IMR-90 (cell line): ENCODE measurements around the gene ERC2.

ENCODE experiments used
- CEBPB ChIP-seq: IDR thresholded peaks from 2 replicates; pipeline ENCODE4 v1.6.1; 2012; ENCODE audit warnings: low read depth, low read length, improper control_type of control experiment
- FOS ChIP-seq: fragments of 150-350 bp; IDR thresholded peaks from 2 replicates; pipeline ENCODE4 v1.6.1; 2016; ENCODE audit warnings: low read depth, low read length
- MAFK ChIP-seq: IDR thresholded peaks from 2 replicates; pipeline ENCODE4 v1.6.1; 2012; ENCODE audit warnings: low read depth, low read length, improper control_type of control experiment
- POLR2A ChIP-seq: IDR thresholded peaks from 2 replicates; pipeline ENCODE4 v1.6.1; 2012; ENCODE audit warnings: mild to moderate bottlenecking, low read depth, low read length
- RAD21 ChIP-seq: IDR thresholded peaks from 2 replicates; pipeline ENCODE4 v1.6.1; 2012; ENCODE audit warnings: low read length, improper control_type of control experiment
- RCOR1 ChIP-seq: IDR thresholded peaks from 2 replicates; pipeline ENCODE4 v1.6.1; 2012; ENCODE audit warnings: mild to moderate bottlenecking, low read length, improper control_type of control experiment; ENCODE audit not compliant: insufficient replicate concordance
- RFX5 ChIP-seq: IDR thresholded peaks from 2 replicates; pipeline ENCODE4 v1.8.0; 2012; ENCODE audit warnings: low read depth, mild to moderate bottlenecking, low read length, moderate library complexity
- SMC3 ChIP-seq: fragments of 150-350 bp; IDR thresholded peaks from 2 replicates; pipeline ENCODE4 v1.6.1; 2016; ENCODE audit warnings: low read depth, mild to moderate bottlenecking, antibody characterized with exemption, low read length, moderate library complexity
- TF ChIP-seq, protein P1 (sequence below): conservative IDR thresholded peaks from 2 replicates; pipeline ENCODE4 v1.5.1; 2012; ENCODE audit warnings: mild to moderate bottlenecking, low read depth, low read length, improper control_type of control experiment
- TF ChIP-seq, protein P2 (sequence below): fragments of 150-350 bp; IDR thresholded peaks from 2 replicates; pipeline ENCODE4 v1.6.1; 2017; ENCODE audit warnings: mild to moderate bottlenecking, antibody characterized with exemption, low read length, low read depth

DNA sequence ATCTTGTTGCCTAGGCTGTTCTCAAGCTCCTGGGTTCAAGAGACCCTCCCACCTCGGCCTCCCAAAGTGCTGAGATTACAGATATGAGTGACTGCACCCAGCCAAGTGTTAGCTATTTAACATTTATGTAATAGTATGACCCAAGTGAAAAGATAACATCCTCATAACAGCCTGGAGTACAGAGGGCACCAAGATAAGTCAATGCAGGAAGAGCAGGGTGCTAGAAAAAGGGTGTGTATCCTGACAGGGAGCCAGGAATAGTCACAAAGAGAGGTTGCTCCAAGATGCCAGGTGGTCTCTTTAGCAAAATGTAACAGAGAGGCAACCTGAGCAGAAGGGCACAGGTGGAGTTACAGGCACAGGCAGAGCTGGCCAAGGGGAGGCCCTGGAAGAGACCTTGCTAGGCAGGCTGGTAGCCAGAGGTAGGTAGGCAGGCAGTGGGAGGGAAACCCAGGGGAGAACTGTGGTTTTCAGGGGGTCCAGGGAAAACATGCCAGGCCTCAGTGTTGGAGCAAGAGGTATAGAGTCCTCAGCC, 277.4 kb downstream of the ERC2 start:
- TF ChIP-seq RAD21 (no peak), FOS (no peak), POLR2A (no peak), RFX5 (no peak), RCOR1 (no peak), CEBPB (no peak), MAFK (no peak), SMC3 (no peak)
- TF ChIP-seq, protein P1, sequence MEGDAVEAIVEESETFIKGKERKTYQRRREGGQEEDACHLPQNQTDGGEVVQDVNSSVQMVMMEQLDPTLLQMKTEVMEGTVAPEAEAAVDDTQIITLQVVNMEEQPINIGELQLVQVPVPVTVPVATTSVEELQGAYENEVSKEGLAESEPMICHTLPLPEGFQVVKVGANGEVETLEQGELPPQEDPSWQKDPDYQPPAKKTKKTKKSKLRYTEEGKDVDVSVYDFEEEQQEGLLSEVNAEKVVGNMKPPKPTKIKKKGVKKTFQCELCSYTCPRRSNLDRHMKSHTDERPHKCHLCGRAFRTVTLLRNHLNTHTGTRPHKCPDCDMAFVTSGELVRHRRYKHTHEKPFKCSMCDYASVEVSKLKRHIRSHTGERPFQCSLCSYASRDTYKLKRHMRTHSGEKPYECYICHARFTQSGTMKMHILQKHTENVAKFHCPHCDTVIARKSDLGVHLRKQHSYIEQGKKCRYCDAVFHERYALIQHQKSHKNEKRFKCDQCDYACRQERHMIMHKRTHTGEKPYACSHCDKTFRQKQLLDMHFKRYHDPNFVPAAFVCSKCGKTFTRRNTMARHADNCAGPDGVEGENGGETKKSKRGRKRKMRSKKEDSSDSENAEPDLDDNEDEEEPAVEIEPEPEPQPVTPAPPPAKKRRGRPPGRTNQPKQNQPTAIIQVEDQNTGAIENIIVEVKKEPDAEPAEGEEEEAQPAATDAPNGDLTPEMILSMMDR = no peak
- TF ChIP-seq, protein P2, sequence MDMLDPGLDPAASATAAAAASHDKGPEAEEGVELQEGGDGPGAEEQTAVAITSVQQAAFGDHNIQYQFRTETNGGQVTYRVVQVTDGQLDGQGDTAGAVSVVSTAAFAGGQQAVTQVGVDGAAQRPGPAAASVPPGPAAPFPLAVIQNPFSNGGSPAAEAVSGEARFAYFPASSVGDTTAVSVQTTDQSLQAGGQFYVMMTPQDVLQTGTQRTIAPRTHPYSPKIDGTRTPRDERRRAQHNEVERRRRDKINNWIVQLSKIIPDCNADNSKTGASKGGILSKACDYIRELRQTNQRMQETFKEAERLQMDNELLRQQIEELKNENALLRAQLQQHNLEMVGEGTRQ = no peak
